ENCODE results near the gene GPR27.

GPR27 gene

GRCh38 chr3:71789922-71790321 is 36.3 kb downstream of the GPR27 start:
- H2AK5ac ChIP-seq (ENCODE audit: low read length) = no peak overlapping the region
- no peak for DNase-seq
- no peak overlapping the region for H4K91ac ChIP-seq (ENCODE audit: low read depth, low read length)
- H3K14ac ChIP-seq (ENCODE audit: low read length) = no peak overlapping the region
- WGBS (ENCODE audit: extremely low coverage, insufficient coverage, insufficient read length) = no CpG with 5 or more reads among the region's 1 CpG
- no peak overlapping the region for H3K9ac ChIP-seq (ENCODE audit: low read length)
- no peak overlapping the region for H3K4ac ChIP-seq (ENCODE audit: low read depth, low read length)
- H3K79me2 ChIP-seq (ENCODE audit: control insufficient read depth, insufficient read depth, low read length, poor library complexity) = no peaks in the 10 kb centered on the region
- peaks cover 14% of the 10 kb centered on the region for H3K27me3 ChIP-seq (ENCODE audit: insufficient read depth, low read length)
- H3K79me1 ChIP-seq (ENCODE audit: low read length) = no peaks in the 10 kb centered on the region
- H2BK5ac ChIP-seq (ENCODE audit: low read depth, low read length, poor library complexity) = no peak overlapping the region
- H4K12ac ChIP-seq (ENCODE audit: low read depth, low read length) = no peak overlapping the region
- no peak overlapping the region for H3K18ac ChIP-seq (ENCODE audit: low read length)
- H3K4me2 ChIP-seq (ENCODE audit: low read length) = no peak overlapping the region
- H3K4me3 ChIP-seq (ENCODE audit: low read depth, low read length) = no peak overlapping the region
- no peak overlapping the region for H2BK12ac ChIP-seq (ENCODE audit: low read length)
- H2BK120ac ChIP-seq (ENCODE audit: insufficient read depth, low read length, poor library complexity) = no peak overlapping the region
- H2AFZ ChIP-seq (ENCODE audit: insufficient read depth, low read length, poor library complexity) = no peak overlapping the region
- H3K27ac ChIP-seq (ENCODE audit: low read depth, low read length) = no peak overlapping the region
- no peak overlapping the region for H3K23ac ChIP-seq (ENCODE audit: low read length)
- H3K36me3 ChIP-seq (ENCODE audit: control insufficient read depth in 1 of 2, insufficient read depth in 2 of 2, low read length in 2 of 2) = no peaks in the 10 kb centered on the region
- H3K4me1 ChIP-seq (ENCODE audit: control insufficient read depth in 1 of 2, insufficient read depth in 2 of 2, low read length in 2 of 2) = peaks cover 4 to 9% of the 10 kb centered on the region in 2 experiments
- H4K8ac ChIP-seq (ENCODE audit: low read depth, low read length) = no peak overlapping the region
- no peaks in the 10 kb centered on the region for H3K9me3 ChIP-seq (ENCODE audit: insufficient read depth, low read depth, low read length)

GRCh38 chr3:71791634-71792033 is 38.0 kb downstream of the GPR27 start:
- Histone ChIP-seq H2BK120ac (ENCODE audit: insufficient read depth, low read length, poor library complexity) (no peak overlapping the region), H2BK12ac (ENCODE audit: low read length) (no peak overlapping the region), H3K27me3 (ENCODE audit: insufficient read depth, low read length) (no peaks in the 10 kb centered on the region), H3K4me2 (ENCODE audit: low read length) (no peak overlapping the region), H2BK5ac (ENCODE audit: low read depth, low read length, poor library complexity) (no peak overlapping the region), H4K12ac (ENCODE audit: low read depth, low read length) (no peak overlapping the region), H3K79me1 (ENCODE audit: low read length) (no peaks in the 10 kb centered on the region), H3K9me3 (ENCODE audit: insufficient read depth, low read depth, low read length) (no peaks in the 10 kb centered on the region), H3K4me1 (ENCODE audit: control insufficient read depth in 1 of 2, insufficient read depth in 2 of 2, low read length in 2 of 2) (peaks cover 0 to 2% of the 10 kb centered on the region in 2 experiments), H2AK5ac (ENCODE audit: low read length) (no peak overlapping the region), H4K91ac (ENCODE audit: low read depth, low read length) (no peak overlapping the region), H3K23ac (ENCODE audit: low read length) (no peak overlapping the region), H2AFZ (ENCODE audit: insufficient read depth, low read length, poor library complexity) (no peak overlapping the region), H3K79me2 (ENCODE audit: control insufficient read depth, insufficient read depth, low read length, poor library complexity) (no peaks in the 10 kb centered on the region), H3K27ac (ENCODE audit: low read depth, low read length) (no peak overlapping the region), H3K18ac (ENCODE audit: low read length) (no peak overlapping the region), H3K4me3 (ENCODE audit: low read depth, low read length) (no peak overlapping the region), H3K36me3 (ENCODE audit: control insufficient read depth in 1 of 2, insufficient read depth in 2 of 2, low read length in 2 of 2) (no peaks in the 10 kb centered on the region), H3K14ac (ENCODE audit: low read length) (no peak overlapping the region), H4K8ac (ENCODE audit: low read depth, low read length) (no peak overlapping the region), H3K9ac (ENCODE audit: low read length) (no peak overlapping the region), H3K4ac (ENCODE audit: low read depth, low read length) (no peak overlapping the region)
- WGBS (ENCODE audit: extremely low coverage, insufficient coverage, insufficient read length) = no CpG with 5 or more reads among the region's 1 CpG
- DNase-seq = no peak

- no peak overlapping the region for H3K4ac ChIP-seq (ENCODE audit: low read depth, low read length)
- H2BK120ac ChIP-seq (ENCODE audit: insufficient read depth, low read length, poor library complexity) = no peak overlapping the region
- H2AFZ ChIP-seq (ENCODE audit: insufficient read depth, low read length, poor library complexity) = no peak overlapping the region
- no peak for DNase-seq
- H2BK12ac ChIP-seq (ENCODE audit: low read length) = no peak overlapping the region
- no peak overlapping the region for H3K27ac ChIP-seq (ENCODE audit: low read depth, low read length)
- peak overlapping the region; percentile 90 for H3K23ac ChIP-seq (ENCODE audit: low read length)
- H3K36me3 ChIP-seq (ENCODE audit: control insufficient read depth in 1 of 2, insufficient read depth in 2 of 2, low read length in 2 of 2) = no peaks in the 10 kb centered on the region
- no peaks in the 10 kb centered on the region for H3K9me3 ChIP-seq (ENCODE audit: insufficient read depth, low read depth, low read length)
- H3K18ac ChIP-seq (ENCODE audit: low read length) = no peak overlapping the region
- no peaks in the 10 kb centered on the region for H3K27me3 ChIP-seq (ENCODE audit: insufficient read depth, low read length)
- no peaks in the 10 kb centered on the region for H3K79me1 ChIP-seq (ENCODE audit: low read length)
- no peak overlapping the region for H2BK5ac ChIP-seq (ENCODE audit: low read depth, low read length, poor library complexity)
- no peaks in the 10 kb centered on the region for H3K79me2 ChIP-seq (ENCODE audit: control insufficient read depth, insufficient read depth, low read length, poor library complexity)
- H3K14ac ChIP-seq (ENCODE audit: low read length) = no peak overlapping the region
- no peaks in the 10 kb centered on the region for H3K4me1 ChIP-seq (ENCODE audit: control insufficient read depth in 1 of 2, insufficient read depth in 2 of 2, low read length in 2 of 2)
- H4K8ac ChIP-seq (ENCODE audit: low read depth, low read length) = no peak overlapping the region
- no peak overlapping the region for H3K4me2 ChIP-seq (ENCODE audit: low read length)
- no peak overlapping the region for H3K9ac ChIP-seq (ENCODE audit: low read length)
- H2AK5ac ChIP-seq (ENCODE audit: low read length) = no peak overlapping the region
- H4K91ac ChIP-seq (ENCODE audit: low read depth, low read length) = no peak overlapping the region
- H3K4me3 ChIP-seq (ENCODE audit: low read depth, low read length) = no peak overlapping the region
- H4K12ac ChIP-seq (ENCODE audit: low read depth, low read length) = no peak overlapping the region
- WGBS (ENCODE audit: extremely low coverage, insufficient coverage, insufficient read length) = no CpG with 5 or more reads among the region's 3 CpGs
These were observed 42.6 kb downstream of the GPR27 start for GRCh38 chr3:71796290-71796689.

- H3K23ac ChIP-seq (ENCODE audit: low read length) = no peak overlapping the region
- H2BK120ac ChIP-seq (ENCODE audit: insufficient read depth, low read length, poor library complexity) = no peak overlapping the region
- H4K8ac ChIP-seq (ENCODE audit: low read depth, low read length) = no peak overlapping the region
- H3K4me2 ChIP-seq (ENCODE audit: low read length) = no peak overlapping the region
- no peaks in the 10 kb centered on the region for H3K79me1 ChIP-seq (ENCODE audit: low read length)
- no peak overlapping the region for H3K9ac ChIP-seq (ENCODE audit: low read length)
- H3K4ac ChIP-seq (ENCODE audit: low read depth, low read length) = no peak overlapping the region
- no peak overlapping the region for H2AK5ac ChIP-seq (ENCODE audit: low read length)
- DNase-seq = no peak
- H3K27ac ChIP-seq (ENCODE audit: low read depth, low read length) = no peak overlapping the region
- no CpG with 5 or more reads among the region's 7 CpGs for WGBS (ENCODE audit: extremely low coverage, insufficient coverage, insufficient read length)
- H4K12ac ChIP-seq (ENCODE audit: low read depth, low read length) = no peak overlapping the region
- no peak overlapping the region for H3K18ac ChIP-seq (ENCODE audit: low read length)
- no peak overlapping the region for H2BK12ac ChIP-seq (ENCODE audit: low read length)
- no peaks in the 10 kb centered on the region for H3K4me1 ChIP-seq (ENCODE audit: control insufficient read depth in 1 of 2, insufficient read depth in 2 of 2, low read length in 2 of 2)
- no peaks in the 10 kb centered on the region for H3K36me3 ChIP-seq (ENCODE audit: control insufficient read depth in 1 of 2, insufficient read depth in 2 of 2, low read length in 2 of 2)
- no peak overlapping the region for H2BK5ac ChIP-seq (ENCODE audit: low read depth, low read length, poor library complexity)
- no peak overlapping the region for H2AFZ ChIP-seq (ENCODE audit: insufficient read depth, low read length, poor library complexity)
- no peak overlapping the region for H4K91ac ChIP-seq (ENCODE audit: low read depth, low read length)
- no peaks in the 10 kb centered on the region for H3K79me2 ChIP-seq (ENCODE audit: control insufficient read depth, insufficient read depth, low read length, poor library complexity)
- H3K27me3 ChIP-seq (ENCODE audit: insufficient read depth, low read length) = no peaks in the 10 kb centered on the region
- H3K14ac ChIP-seq (ENCODE audit: low read length) = no peak overlapping the region
- no peak overlapping the region for H3K4me3 ChIP-seq (ENCODE audit: low read depth, low read length)
- no peaks in the 10 kb centered on the region for H3K9me3 ChIP-seq (ENCODE audit: insufficient read depth, low read depth, low read length)
These were observed 43.8 kb downstream of the GPR27 start for GRCh38 chr3:71797455-71797854.
